Left hindlimb (tissue), 1 donor: ENCODE data around the gene OTOS.

Experiments used
- DNase-seq: peaks from one replicate; pipeline ENCODE4 v3.0.0-alpha.2; 2018

OTOS gene

DNA sequence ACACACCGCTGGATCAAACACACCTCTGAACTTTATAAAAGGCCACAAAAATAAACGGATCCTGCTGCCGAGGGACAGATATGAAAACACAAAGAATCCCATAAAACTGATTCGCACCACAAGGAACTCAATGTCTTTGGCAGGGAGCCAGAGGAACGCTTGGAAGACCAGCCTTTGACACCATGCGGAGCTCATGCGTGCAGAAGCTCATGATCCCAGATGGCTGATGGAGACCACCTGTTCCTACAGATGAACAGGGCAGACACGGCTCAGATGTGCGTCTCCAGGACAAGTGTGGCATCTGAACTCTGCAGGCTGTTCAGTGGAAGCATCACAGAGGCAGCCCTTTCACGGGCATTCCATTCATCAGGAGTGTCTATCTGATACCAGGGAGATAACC, 29.2 kb downstream of the OTOS start:
- no peak for DNase-seq

DNA sequence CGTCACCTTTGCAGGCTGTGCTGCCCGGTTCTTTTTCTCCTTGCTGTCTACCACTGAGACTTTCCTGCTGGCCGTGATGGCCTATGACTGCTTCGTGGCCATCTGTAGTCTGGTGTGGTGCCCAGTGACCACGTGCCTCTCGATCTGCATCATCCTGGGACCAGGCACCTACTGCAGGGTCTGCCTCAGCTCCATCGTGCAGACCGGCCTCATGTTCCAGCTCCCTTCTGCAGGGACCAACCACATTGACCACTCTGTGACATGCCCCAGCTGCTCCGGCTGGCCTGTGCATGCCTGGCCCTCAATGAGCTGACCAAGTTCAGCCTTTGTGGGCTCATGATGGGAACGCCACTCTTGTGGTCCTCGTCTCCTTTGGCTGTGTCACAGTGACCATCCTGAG, 31.1 kb downstream of the OTOS start:
- DNase-seq = no peak

DNA sequence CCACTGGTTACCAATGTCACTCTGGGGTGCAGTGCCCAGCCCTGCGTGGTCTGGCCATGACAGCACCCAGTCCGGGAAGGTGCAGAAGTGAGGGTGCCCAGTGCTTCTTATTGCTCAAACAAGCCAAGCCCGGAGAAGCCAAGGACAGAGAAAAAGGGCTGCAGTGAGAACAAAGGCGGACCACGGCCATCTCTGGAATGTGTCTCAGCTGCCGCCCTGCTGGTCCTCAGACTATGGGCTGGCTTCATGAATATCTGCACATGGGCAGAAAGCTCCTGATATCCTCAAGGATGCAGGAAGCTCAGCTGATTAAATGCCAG, 33.0 kb downstream of the OTOS start:
- DNase-seq = no peak

DNA sequence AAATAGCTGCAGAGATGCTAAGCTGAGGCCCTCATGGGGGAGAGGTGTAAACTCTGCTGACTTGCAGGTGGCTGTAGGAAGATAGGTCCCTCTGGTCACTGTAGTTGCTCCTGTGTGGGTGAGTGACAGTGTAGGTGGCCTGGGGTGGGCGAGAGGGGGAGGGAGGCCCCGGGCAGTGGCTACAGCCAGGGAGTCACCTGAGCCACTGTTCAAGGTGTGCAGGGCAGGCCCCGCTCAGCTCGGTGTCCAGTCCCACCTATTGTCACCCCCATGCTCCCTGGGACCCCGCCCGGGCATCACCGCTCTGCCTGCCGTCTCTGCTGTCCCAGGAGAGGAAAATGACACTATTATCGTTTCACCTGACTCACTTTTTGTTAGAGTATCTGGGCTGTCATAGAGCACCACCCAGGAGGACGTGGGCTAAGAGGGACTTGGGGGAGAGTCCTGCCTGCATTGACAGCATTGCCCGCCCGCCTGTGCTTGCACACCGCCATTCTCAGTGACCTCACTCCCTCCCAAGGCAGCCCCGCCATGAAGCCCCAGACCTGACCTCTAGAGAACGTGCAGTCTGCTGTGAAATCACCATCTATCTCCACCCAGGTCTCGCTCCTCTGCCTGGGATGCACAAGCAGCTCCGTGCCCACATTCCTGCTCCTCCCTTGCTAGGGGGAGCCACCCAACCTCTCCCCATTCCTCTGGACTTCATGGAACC, 33.5 kb downstream of the OTOS start:
- no peak for DNase-seq

DNA sequence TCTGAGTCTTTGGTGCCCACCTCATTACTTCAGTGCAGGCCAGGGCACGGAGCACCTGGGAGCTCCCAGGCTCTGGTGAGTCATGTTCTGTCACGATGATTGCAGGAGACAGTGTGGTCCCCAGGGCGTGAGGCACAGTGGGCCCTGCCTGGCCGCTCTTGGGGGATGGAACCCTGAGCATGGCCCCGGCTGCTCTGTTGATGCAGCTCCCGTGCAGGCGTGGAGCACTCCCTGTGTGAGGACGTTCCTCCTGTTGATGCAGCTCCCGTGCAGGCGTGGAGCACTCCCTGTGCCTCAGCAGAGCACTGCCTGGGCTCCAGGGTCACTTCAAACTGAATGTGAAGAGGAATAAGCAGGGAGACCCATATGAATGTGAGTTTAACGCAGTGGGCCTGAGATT, 34.5 kb downstream of the OTOS start:
- no peak for DNase-seq

DNA sequence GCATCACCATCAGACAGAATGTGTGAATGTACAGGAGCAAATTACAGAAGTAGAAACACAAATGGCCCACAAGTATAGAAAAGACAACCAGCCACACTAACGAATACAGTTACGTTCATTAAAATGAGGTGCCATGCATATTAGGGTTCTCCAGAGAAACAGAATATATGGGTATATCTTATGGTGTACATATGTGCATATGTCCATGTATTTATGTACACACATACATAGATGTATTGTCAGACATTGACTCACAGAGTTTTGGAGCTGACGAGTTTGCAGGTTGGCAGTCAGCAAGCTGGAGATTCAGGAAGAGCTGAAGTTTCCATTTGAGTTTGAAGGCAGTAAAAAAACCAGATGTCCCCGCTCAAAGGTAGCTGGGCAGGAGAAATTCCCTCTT, 37.3 kb downstream of the OTOS start:
- no peak for DNase-seq

DNA sequence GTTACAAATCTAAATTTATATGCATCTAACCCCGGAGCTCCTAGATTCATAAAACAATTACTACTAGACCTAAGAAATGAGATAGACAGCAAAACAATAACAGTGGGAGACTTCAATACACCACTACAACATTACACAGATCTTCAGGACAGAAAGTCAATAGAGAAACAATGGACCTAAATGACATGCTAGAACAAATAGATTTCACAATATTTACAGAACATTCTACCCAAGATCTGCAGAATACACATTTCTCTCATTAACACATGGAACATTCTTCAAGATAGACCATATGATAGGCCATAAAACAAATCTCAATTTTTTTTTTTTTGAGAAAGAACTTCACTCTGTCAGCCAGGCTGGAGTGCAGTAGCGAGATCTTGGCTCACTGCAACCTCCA, 42.1 kb downstream of the OTOS start:
- DNase-seq = no peak

DNA sequence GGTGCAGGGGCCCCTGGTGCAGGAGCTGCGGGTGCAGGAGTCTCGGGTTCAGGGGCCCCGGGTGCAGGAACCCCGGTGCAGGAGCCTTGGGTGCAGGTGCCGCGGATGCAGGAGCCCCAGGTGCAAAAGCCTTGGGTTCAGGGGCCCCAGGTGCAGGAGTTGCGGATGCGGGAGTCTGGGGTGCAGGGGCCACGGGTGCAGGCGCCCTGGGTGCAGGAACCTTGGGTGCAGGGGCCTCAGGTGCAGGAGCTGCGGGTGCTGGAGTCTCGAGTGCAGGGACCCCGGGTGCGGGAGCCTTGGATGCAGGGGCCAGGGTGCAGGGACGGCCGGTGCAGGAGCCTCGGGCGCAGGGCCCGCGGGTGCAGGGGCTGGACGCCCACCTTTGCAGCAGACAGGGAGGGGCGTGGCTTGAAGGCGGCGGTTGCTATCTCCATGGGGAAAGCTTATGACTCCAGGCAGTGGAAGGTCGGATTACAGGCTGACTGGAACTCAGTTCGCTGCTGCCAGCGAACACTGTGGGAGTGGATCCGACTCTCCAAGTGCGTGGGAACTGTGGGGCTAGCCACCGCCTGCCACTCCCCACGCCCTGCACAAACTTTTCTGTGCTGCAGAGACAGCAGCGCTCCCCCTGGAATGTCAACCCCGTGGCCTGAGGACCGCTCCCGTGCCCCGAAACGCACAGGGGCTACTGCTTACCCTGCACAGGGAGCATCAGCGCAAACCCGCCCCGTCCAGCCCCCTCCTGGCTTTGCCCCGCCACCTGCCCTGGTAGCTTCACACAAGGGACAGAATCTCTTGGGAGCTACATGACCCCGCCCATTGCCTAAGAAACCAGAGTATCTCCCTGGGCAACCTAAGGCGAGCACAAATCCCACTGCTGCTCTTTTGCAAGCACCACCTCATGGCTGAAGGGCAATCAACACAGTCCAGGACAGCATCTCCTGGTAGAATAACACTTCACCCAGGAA, 44.6 kb downstream of the OTOS start:
- DNase-seq = no peak

DNA sequence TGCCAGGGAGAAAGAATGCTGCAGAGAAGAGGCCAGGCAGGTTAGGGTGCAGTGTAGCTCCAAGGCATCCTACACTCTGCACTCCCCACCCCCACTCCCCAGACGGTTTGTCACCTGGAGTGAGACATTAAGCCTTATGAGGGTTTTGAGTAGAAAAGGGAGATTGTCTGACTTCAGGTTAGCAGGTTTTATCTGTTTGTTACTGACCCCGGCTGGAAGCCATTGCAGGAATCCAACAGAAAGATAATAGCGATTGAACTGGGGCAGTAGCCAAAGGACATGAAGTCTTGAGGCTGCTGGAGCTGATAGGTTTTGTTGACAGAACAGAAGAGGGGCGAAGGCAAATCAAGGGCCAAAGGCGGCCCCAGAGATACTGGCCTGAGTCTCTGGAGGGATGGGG, 51.2 kb downstream of the OTOS start:
- DNase-seq = no peak
